ENCODE data around the gene CITED2. TPM values are rescaled to one million over a fixed set of nuclear protein-coding genes. Genes with fewer than 3 reads are reported as not detected.

Gene CITED2
- polyA plus RNA-seq, 1 experiment, result 117 TPM

- POLR2A ChIA-PET, result interaction anchor here (0.7 kb wide), 1 partner anchor 530 kb away, joined by 5 read pairs; no protein-coding TSS in a partner anchor
- DNase-seq (ENCODE audit: low read depth, low spot score), result no peak
These were observed 38.8 kb downstream of the CITED2 start for GRCh38 chr6:139335447-139336210.

GRCh38 chr6:139334806-139335446 lies 39.5 kb downstream of the CITED2 start:
- no peak overlapping the region for H3K4me3 ChIP-seq (ENCODE audit: low read depth, low read length)
- peak; percentile 71 for DNase-seq (ENCODE audit: low read depth, low spot score)
- H3K9me3 ChIP-seq (ENCODE audit: control insufficient read depth, insufficient read depth, low read length), result no peaks in the 10 kb centered on the region
- POLR2A ChIA-PET, result no interaction called here
- no peak for TF ChIP-seq CTCF (IDR thresholded peaks at IDR 0.05; ENCODE audit: low read depth, low read length)
- no peaks in the 10 kb centered on the region for H3K27me3 ChIP-seq (ENCODE audit: control insufficient read depth, insufficient read depth, low read length)
- peak overlapping the region; percentile 77 for H3K27ac ChIP-seq (ENCODE audit: low read depth, low read length)
- CTCF ChIA-PET, result interaction anchor here (0.7 to 0.8 kb wide), 2 partner anchors 115 to 349 kb away, joined by 3 read pairs; no protein-coding TSS in a partner anchor

More at GRCh38 chr6:139335447-139336210, 38.8 kb downstream of the CITED2 start:
- CTCF ChIA-PET, result interaction anchor here (0.8 kb wide), 1 partner anchor 116 kb away, joined by 3 read pairs; no protein-coding TSS in a partner anchor
- no peak overlapping the region for H3K27ac ChIP-seq (ENCODE audit: low read depth, low read length)
- no peaks in the 10 kb centered on the region for H3K27me3 ChIP-seq (ENCODE audit: control insufficient read depth, insufficient read depth, low read length)
- no peak overlapping the region for H3K4me3 ChIP-seq (ENCODE audit: low read depth, low read length)
- no peak for TF ChIP-seq CTCF (IDR thresholded peaks at IDR 0.05; ENCODE audit: low read depth, low read length)
- no peaks in the 10 kb centered on the region for H3K9me3 ChIP-seq (ENCODE audit: control insufficient read depth, insufficient read depth, low read length)

- DNase-seq (ENCODE audit: low read depth, low spot score), result no peak
- Histone ChIP-seq H3K4me3 (ENCODE audit: low read depth, low read length) (no peak overlapping the region), H3K9me3 (ENCODE audit: control insufficient read depth, insufficient read depth, low read length) (no peaks in the 10 kb centered on the region), H3K27ac (ENCODE audit: low read depth, low read length) (no peak overlapping the region), H3K27me3 (ENCODE audit: control insufficient read depth, insufficient read depth, low read length) (no peaks in the 10 kb centered on the region)
- TF ChIP-seq CTCF (IDR thresholded peaks at IDR 0.05; ENCODE audit: low read depth, low read length), result no peak
- POLR2A ChIA-PET, result no interaction called here
- CTCF ChIA-PET, result interaction anchor here (2.2 kb wide), 1 partner anchor 17 kb away, joined by 5 read pairs; no protein-coding TSS in a partner anchor
These were observed 43.5 kb downstream of the CITED2 start for GRCh38 chr6:139330826-139331500.

- no peaks in the 10 kb centered on the region for H3K9me3 ChIP-seq (ENCODE audit: control insufficient read depth, insufficient read depth, low read length)
- ChIA-PET CTCF (interaction anchor here (2.2 kb wide), 1 partner anchor 16 kb away, joined by 5 read pairs; no protein-coding TSS in a partner anchor), POLR2A (no interaction called here)
- H3K4me3 ChIP-seq (ENCODE audit: low read depth, low read length), result no peak overlapping the region
- no peak overlapping the region for H3K27ac ChIP-seq (ENCODE audit: low read depth, low read length)
- H3K27me3 ChIP-seq (ENCODE audit: control insufficient read depth, insufficient read depth, low read length), result no peaks in the 10 kb centered on the region
- TF ChIP-seq CTCF (IDR thresholded peaks at IDR 0.05; ENCODE audit: low read depth, low read length), result no peak
- DNase-seq (ENCODE audit: low read depth, low spot score), result no peak
These were observed 44.1 kb downstream of the CITED2 start for GRCh38 chr6:139330306-139330705.

Measured in AG04450 (cell line).